A375 (cell line): Measurements from ENCODE around the gene CTTNBP2. TPM values are rescaled to one million over a fixed set of nuclear protein-coding genes. Genes with fewer than 3 reads are reported as not detected.

Source experiments
- total RNA-seq: library from RNA; depleted of rRNA; stranded (reverse); fragments of >200 nt; shearing (Covaris generic); gene quantifications from 2 replicates; pipeline ENCODE4 v1.2.3, GENCODE V29; 2014; rRNA removed

Gene CTTNBP2, protein sequence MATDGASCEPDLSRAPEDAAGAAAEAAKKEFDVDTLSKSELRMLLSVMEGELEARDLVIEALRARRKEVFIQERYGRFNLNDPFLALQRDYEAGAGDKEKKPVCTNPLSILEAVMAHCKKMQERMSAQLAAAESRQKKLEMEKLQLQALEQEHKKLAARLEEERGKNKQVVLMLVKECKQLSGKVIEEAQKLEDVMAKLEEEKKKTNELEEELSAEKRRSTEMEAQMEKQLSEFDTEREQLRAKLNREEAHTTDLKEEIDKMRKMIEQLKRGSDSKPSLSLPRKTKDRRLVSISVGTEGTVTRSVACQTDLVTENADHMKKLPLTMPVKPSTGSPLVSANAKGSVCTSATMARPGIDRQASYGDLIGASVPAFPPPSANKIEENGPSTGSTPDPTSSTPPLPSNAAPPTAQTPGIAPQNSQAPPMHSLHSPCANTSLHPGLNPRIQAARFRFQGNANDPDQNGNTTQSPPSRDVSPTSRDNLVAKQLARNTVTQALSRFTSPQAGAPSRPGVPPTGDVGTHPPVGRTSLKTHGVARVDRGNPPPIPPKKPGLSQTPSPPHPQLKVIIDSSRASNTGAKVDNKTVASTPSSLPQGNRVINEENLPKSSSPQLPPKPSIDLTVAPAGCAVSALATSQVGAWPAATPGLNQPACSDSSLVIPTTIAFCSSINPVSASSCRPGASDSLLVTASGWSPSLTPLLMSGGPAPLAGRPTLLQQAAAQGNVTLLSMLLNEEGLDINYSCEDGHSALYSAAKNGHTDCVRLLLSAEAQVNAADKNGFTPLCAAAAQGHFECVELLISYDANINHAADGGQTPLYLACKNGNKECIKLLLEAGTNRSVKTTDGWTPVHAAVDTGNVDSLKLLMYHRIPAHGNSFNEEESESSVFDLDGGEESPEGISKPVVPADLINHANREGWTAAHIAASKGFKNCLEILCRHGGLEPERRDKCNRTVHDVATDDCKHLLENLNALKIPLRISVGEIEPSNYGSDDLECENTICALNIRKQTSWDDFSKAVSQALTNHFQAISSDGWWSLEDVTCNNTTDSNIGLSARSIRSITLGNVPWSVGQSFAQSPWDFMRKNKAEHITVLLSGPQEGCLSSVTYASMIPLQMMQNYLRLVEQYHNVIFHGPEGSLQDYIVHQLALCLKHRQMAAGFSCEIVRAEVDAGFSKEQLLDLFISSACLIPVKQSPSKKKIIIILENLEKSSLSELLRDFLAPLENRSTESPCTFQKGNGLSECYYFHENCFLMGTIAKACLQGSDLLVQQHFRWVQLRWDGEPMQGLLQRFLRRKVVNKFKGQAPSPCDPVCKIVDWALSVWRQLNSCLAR (N-terminal part only)
- 0.19 and 2.4 TPM in 2 replicates for total RNA-seq

DNA sequence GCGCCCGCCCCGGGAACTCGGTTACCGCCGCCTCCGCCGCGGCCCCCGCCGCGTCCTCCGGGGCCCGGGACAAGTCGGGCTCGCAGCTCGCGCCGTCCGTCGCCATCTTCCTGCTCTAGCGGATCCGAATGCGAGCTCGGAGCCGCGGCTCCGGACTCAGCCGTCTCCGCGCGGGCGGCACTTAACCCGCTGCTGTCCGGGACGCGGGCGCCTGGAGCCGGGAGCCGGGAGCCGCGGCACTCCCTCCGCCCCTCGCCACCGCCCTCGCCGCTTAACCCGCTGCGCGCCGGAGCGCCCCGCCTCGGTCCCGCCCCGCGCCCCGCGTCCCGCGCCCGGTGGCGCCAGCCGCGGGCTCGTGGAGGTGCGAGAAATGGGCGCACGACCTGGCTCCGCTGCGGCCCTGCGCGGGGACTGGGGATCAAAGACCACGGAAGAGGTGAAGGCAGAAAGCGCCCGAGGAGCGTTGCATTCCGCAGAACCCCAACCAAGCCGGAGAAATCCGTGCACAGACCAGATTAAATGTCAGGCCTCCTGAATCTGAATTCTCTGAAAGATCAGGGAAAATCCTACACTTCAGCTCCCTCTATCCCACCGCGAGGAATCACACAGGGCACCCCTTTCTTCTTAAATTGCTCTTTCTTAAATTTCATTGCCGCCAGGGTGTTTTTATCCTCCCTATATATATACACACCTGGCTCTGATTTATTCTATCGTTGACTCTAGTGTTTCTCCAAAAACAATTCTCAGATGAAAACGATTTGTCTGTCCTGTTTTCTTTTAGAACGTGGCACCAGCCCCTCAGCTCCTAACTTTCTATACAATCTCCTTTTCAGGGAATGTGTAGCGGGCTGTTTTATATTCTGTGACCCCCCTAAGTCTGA lies at the start of gene CTTNBP2:
Gene CTTNBP2, minus strand, starts transcription at position 132 of the 881 bp plus-strand sequence. Its CDS starts 26 bp downstream, at position 106.

